HEK293 (cell line): ENCODE results near the gene AKAP8L.

Experiments used
- CTCF ChIA-PET: fragments of 350-600 bp; formaldehyde crosslinking; extraction: SDS; loops from one replicate; lab custom pipeline; 2021; ENCODE audit warnings: antibody characterized with exemption; lab: Yijun Ruan, JAX
- POLR2A ChIA-PET: fragments of 300-600 bp; formaldehyde crosslinking; extraction: SDS; loops from one replicate; lab custom pipeline; 2020; ENCODE audit warnings: antibody characterized with exemption, inconsistent platforms; lab: Yijun Ruan, JAX
- H3K27ac ChIP-seq: fragments of 200-500 bp; sonication (Bioruptor generic); 2 replicates; pipeline ENCODE4 v1.5.1; 2014; ENCODE audit warnings: low read depth, low read length, control low read depth, inconsistent platforms; ENCODE audit errors: extremely low read depth
- H3K36me3 ChIP-seq, 2 experiments: fragments of 200-500 bp in 1 of 2; sonication (Bioruptor generic) in 1 of 2; 1 replicate in 1 of 2; 2 replicates in 1 of 2; pipeline ENCODE4 v1.5.1; 2014 to 2017; ENCODE audit warnings: inconsistent platforms in 2 of 2, low read length in 2 of 2; ENCODE audit not compliant: control insufficient read depth in 2 of 2, insufficient read depth in 1 of 2
- H3K4me1 ChIP-seq: fragments of 200-500 bp; sonication (Bioruptor generic); 2 replicates; pipeline ENCODE4 v1.5.1; 2014; ENCODE audit warnings: mild to moderate bottlenecking, low read length, inconsistent platforms; ENCODE audit not compliant: control insufficient read depth, insufficient read depth
- H3K4me3 ChIP-seq: 2 replicates; pipeline ENCODE4 v1.5.1; 2011; ENCODE audit warnings: low read depth, mild to moderate bottlenecking, control low read depth, low read length, moderate library complexity
- H3K9me3 ChIP-seq: fragments of 200-500 bp; sonication (Bioruptor generic); 2 replicates; pipeline ENCODE4 v1.5.1; 2014; ENCODE audit warnings: low read depth, low read length, inconsistent platforms; ENCODE audit not compliant: control insufficient read depth, insufficient read depth
- CTCF ChIP-seq: fragments of 450-650 bp; formaldehyde crosslinking; IDR thresholded peaks from 2 replicates; pipeline ENCODE4 v1.5.1; 2016; ENCODE audit warnings: missing biosample characterization, missing genetic modification characterization
- GFI1B ChIP-seq: fragments of 450-650 bp; formaldehyde crosslinking; IDR thresholded peaks from 2 replicates; pipeline ENCODE4 v1.5.1; 2016; ENCODE audit warnings: missing biosample characterization, missing genetic modification characterization
- INSM2 ChIP-seq: fragments of 450-650 bp; formaldehyde crosslinking; IDR thresholded peaks from 2 replicates; pipeline ENCODE4 v1.5.1; 2016; ENCODE audit warnings: missing biosample characterization, missing genetic modification characterization
- MEIS1 ChIP-seq: sonication (generic); formaldehyde crosslinking; IDR thresholded peaks from 2 replicates; pipeline ENCODE4 v1.8.1; 2022; ENCODE audit warnings: missing genetic modification reagents, mild to moderate bottlenecking, borderline replicate concordance
- PATZ1 ChIP-seq: fragments of 450-650 bp; formaldehyde crosslinking; IDR thresholded peaks from 2 replicates; pipeline ENCODE4 v1.5.1; 2016; ENCODE audit warnings: missing biosample characterization, missing genetic modification characterization
- PRDM1 ChIP-seq: fragments of 450-650 bp; formaldehyde crosslinking; IDR thresholded peaks from 2 replicates; pipeline ENCODE4; 2016; ENCODE audit warnings: missing biosample characterization, missing genetic modification characterization
- PRDM6 ChIP-seq: fragments of 450-650 bp; formaldehyde crosslinking; IDR thresholded peaks from 2 replicates; pipeline ENCODE4 v1.5.1; 2017; ENCODE audit warnings: missing biosample characterization, missing genetic modification characterization
- TRIM28 ChIP-seq: IDR thresholded peaks from 2 replicates; pipeline ENCODE4 v1.6.1; 2011; ENCODE audit warnings: low read length, control low read depth, borderline replicate concordance
- ZFP69B ChIP-seq: fragments of 450-650 bp; formaldehyde crosslinking; IDR thresholded peaks from 2 replicates; pipeline ENCODE4 v1.5.1; 2016; ENCODE audit warnings: missing biosample characterization, missing genetic modification characterization
- ZNF112 ChIP-seq: fragments of 450-650 bp; formaldehyde crosslinking; IDR thresholded peaks from 2 replicates; pipeline ENCODE4 v1.5.0; 2017; ENCODE audit warnings: missing biosample characterization, missing genetic modification characterization
- ZNF184 ChIP-seq: fragments of 450-650 bp; IDR thresholded peaks from 2 replicates; pipeline ENCODE4 v1.5.1; 2018; ENCODE audit warnings: missing biosample characterization, mild to moderate bottlenecking, missing genetic modification characterization
- ZNF239 ChIP-seq: fragments of 450-650 bp; formaldehyde crosslinking; IDR thresholded peaks from 2 replicates; pipeline ENCODE4 v1.5.1; 2016; ENCODE audit warnings: missing biosample characterization, missing genetic modification characterization
- ZNF473 ChIP-seq: fragments of 450-650 bp; formaldehyde crosslinking; IDR thresholded peaks from 2 replicates; pipeline ENCODE4 v1.5.1; 2017; ENCODE audit warnings: missing biosample characterization, missing genetic modification characterization
- ZNF488 ChIP-seq: fragments of 450-650 bp; formaldehyde crosslinking; IDR thresholded peaks from 2 replicates; pipeline ENCODE4 v1.5.1; 2016; ENCODE audit warnings: missing biosample characterization, missing genetic modification characterization
- ZNF624 ChIP-seq: fragments of 450-650 bp; formaldehyde crosslinking; IDR thresholded peaks from 2 replicates; pipeline ENCODE4 v1.5.1; 2017; ENCODE audit warnings: missing biosample characterization, missing genetic modification characterization
- ZNF658 ChIP-seq: fragments of 450-650 bp; formaldehyde crosslinking; IDR thresholded peaks from 2 replicates; pipeline ENCODE4; 2016; ENCODE audit warnings: missing biosample characterization, missing genetic modification characterization
- ZNF692 ChIP-seq: fragments of 450-650 bp; formaldehyde crosslinking; IDR thresholded peaks from 2 replicates; pipeline ENCODE4 v1.5.1; 2016; ENCODE audit warnings: missing biosample characterization, missing genetic modification characterization
- ZNF704 ChIP-seq: fragments of 450-650 bp; formaldehyde crosslinking; IDR thresholded peaks from 2 replicates; pipeline ENCODE4 v1.5.1; 2016; ENCODE audit warnings: missing biosample characterization, missing genetic modification characterization
- ZNF768 ChIP-seq: fragments of 450-650 bp; formaldehyde crosslinking; IDR thresholded peaks from 2 replicates; pipeline ENCODE4 v1.5.1; 2018; ENCODE audit warnings: missing biosample characterization, mild to moderate bottlenecking, missing genetic modification characterization
- ZSCAN5A ChIP-seq: fragments of 450-650 bp; formaldehyde crosslinking; IDR thresholded peaks from 2 replicates; pipeline ENCODE4 v1.5.1; 2016; ENCODE audit warnings: missing biosample characterization, missing genetic modification characterization

The AKAP8L gene

GRCh38 chr19:15438577-15438976 is 19.8 kb upstream of the AKAP8L start:
- no peaks in the 10 kb centered on the region for H3K9me3 ChIP-seq
- TF ChIP-seq ZNF184 (tag by site-specific recombination), result no peak
- TF ChIP-seq ZNF473 (tag by site-specific recombination), result no peak
- TF ChIP-seq ZNF692 (tag by site-specific recombination), result no peak
- no peak for TF ChIP-seq INSM2 (tag by site-specific recombination)
- no peak for TF ChIP-seq ZNF768 (tag by site-specific recombination)
- TF ChIP-seq ZFP69B (tag by site-specific recombination), result no peak
- TF ChIP-seq ZNF239 (tag by site-specific recombination), result no peak
- no peak for TF ChIP-seq ZSCAN5A (tag by site-specific recombination)
- TF ChIP-seq PRDM6 (tag by site-specific recombination), result no peak
- TF ChIP-seq ZNF488, result no peak
- no peak for TF ChIP-seq TRIM28
- no peak for TF ChIP-seq GFI1B
- no peak for TF ChIP-seq ZNF112 (tag by site-specific recombination)
- no peak for TF ChIP-seq CTCF
- no peak for TF ChIP-seq PRDM1 (tag by site-specific recombination)
- no peak for TF ChIP-seq ZNF704 (tag by site-specific recombination)
- TF ChIP-seq, all 188 proteins: peak for 0
- ChIA-PET POLR2A (no interaction called here), CTCF (no interaction called here)
- no peak overlapping the region for H3K4me3 ChIP-seq
- no peaks in the 10 kb centered on the region for H3K36me3 ChIP-seq
- H3K4me1 ChIP-seq, result no peaks in the 10 kb centered on the region
- no peak overlapping the region for H3K27ac ChIP-seq

GRCh38 chr19:15438124-15438496 is 19.3 kb upstream of the AKAP8L start:
- H3K9me3 ChIP-seq, result no peaks in the 10 kb centered on the region
- ChIA-PET POLR2A (no interaction called here), CTCF (no interaction called here)
- no peaks in the 10 kb centered on the region for H3K4me1 ChIP-seq
- no peak overlapping the region for H3K4me3 ChIP-seq
- TF ChIP-seq MEIS1 (CRISPR knock-in tag), result no peak
- TF ChIP-seq ZNF658 (tag by site-specific recombination), result no peak
- TF ChIP-seq PATZ1 (tag by site-specific recombination), result no peak
- TF ChIP-seq ZNF624, result no peak
- H3K27ac ChIP-seq, result no peak overlapping the region
- H3K36me3 ChIP-seq, result no peaks in the 10 kb centered on the region
